Neutrophil (primary cell): ENCODE measurements around the gene MYO5B.
"Not testable (repeated sequence)": the region's sequence is repeated elsewhere in the genome, so short reads cannot be mapped to it uniquely, and the experiment has no call there.

Experiments
- H3K27ac ChIP-seq: fragments of 200-600 bp; sonication (generic); 2 replicates; pipeline ENCODE4 v1.5.1; 2016; ENCODE audit warnings: mild to moderate bottlenecking, moderate library complexity
- H3K27me3 ChIP-seq: fragments of 200-600 bp; sonication (generic); 2 replicates; pipeline ENCODE4 v1.6.0; 2016; ENCODE audit warnings: mild to moderate bottlenecking
- H3K36me3 ChIP-seq: fragments of 200-600 bp; sonication (generic); 2 replicates; pipeline ENCODE4 v1.5.1; 2017
- H3K4me1 ChIP-seq, 2 experiments: fragments of 200-600 bp in 1 of 2; sonication (generic) in 1 of 2; 1 replicate in 1 of 2; 2 replicates in 1 of 2; pipeline versions ENCODE4 v1.5.1 to v1.6.1; 2013 to 2016; ENCODE audit warnings: low read depth in 1 of 2, low read length in 1 of 2, mild to moderate bottlenecking in 1 of 2, moderate library complexity in 1 of 2; ENCODE audit not compliant: control insufficient read depth in 1 of 2, insufficient read depth in 1 of 2
- H3K4me3 ChIP-seq, 2 experiments: fragments of 200-600 bp in 1 of 2; sonication (generic) in 1 of 2; 1 replicate in 1 of 2; 2 replicates in 1 of 2; pipeline ENCODE4 v1.5.1; 2013 to 2016; ENCODE audit warnings: low read depth in 1 of 2, low read length in 1 of 2, mild to moderate bottlenecking in 1 of 2, moderate library complexity in 1 of 2
- H3K9me3 ChIP-seq: fragments of 200-600 bp; sonication (generic); 2 replicates; pipeline ENCODE4 v1.5.1; 2016
- CTCF ChIP-seq: fragments of 200-600 bp; sonication (generic); IDR thresholded peaks from 2 replicates; pipeline ENCODE4 v1.5.1; 2016; ENCODE audit warnings: antibody characterized with exemption

The MYO5B gene

GRCh38 chr18:50104421-50104820 lies 90.5 kb downstream of the MYO5B start:
- no peak for TF ChIP-seq CTCF
- no peaks in the 10 kb centered on the region for H3K9me3 ChIP-seq
- H3K4me1 ChIP-seq = no peaks in the 10 kb centered on the region
- no peaks in the 10 kb centered on the region for H3K27me3 ChIP-seq
- H3K27ac ChIP-seq = no peak overlapping the region
- H3K36me3 ChIP-seq = no peaks in the 10 kb centered on the region
- no peak overlapping the region for H3K4me3 ChIP-seq

GRCh38 chr18:50099725-50100407 lies 95.1 kb downstream of the MYO5B start:
- no peak for TF ChIP-seq CTCF
- no peaks in the 10 kb centered on the region for H3K36me3 ChIP-seq
- H3K4me1 ChIP-seq = no peaks in the 10 kb centered on the region
- no peaks in the 10 kb centered on the region for H3K9me3 ChIP-seq
- no peak overlapping the region for H3K27ac ChIP-seq
- H3K4me3 ChIP-seq = no peak overlapping the region
- H3K27me3 ChIP-seq = no peaks in the 10 kb centered on the region

GRCh38 chr18:50097702-50098101 lies 97.2 kb downstream of the MYO5B start:
- Histone ChIP-seq H3K4me3 (no peak overlapping the region), H3K9me3 (no peaks in the 10 kb centered on the region), H3K4me1 (no peaks in the 10 kb centered on the region), H3K36me3 (no peaks in the 10 kb centered on the region), H3K27me3 (no peaks in the 10 kb centered on the region), H3K27ac (no peak overlapping the region)
- no peak for TF ChIP-seq CTCF

GRCh38 chr18:50096766-50097435 lies 98.0 kb downstream of the MYO5B start:
- Histone ChIP-seq H3K9me3 (no peaks in the 10 kb centered on the region), H3K27me3 (no peaks in the 10 kb centered on the region), H3K27ac (no peak overlapping the region)

GRCh38 chr18:50094786-50095185 lies 100.2 kb downstream of the MYO5B start:
- H3K27me3 ChIP-seq, H3K36me3 ChIP-seq, H3K4me3 ChIP-seq, H3K27ac ChIP-seq, H3K4me1 ChIP-seq, H3K9me3 ChIP-seq: not testable (repeated sequence)

More at GRCh38 chr18:50096766-50097435, 98.0 kb downstream of the MYO5B start:
- Histone ChIP-seq H3K36me3 (no peaks in the 10 kb centered on the region), H3K4me3 (no peak overlapping the region), H3K4me1 (no peaks in the 10 kb centered on the region)
- no peak for TF ChIP-seq CTCF

GRCh38 chr18:50094221-50094773 lies 100.7 kb downstream of the MYO5B start:
- no peak for TF ChIP-seq CTCF
- H3K27me3 ChIP-seq = no peaks in the 10 kb centered on the region
- no peak overlapping the region for H3K4me3 ChIP-seq
- H3K36me3 ChIP-seq = no peaks in the 10 kb centered on the region
- no peaks in the 10 kb centered on the region for H3K4me1 ChIP-seq
- H3K27ac ChIP-seq = no peak overlapping the region
- no peaks in the 10 kb centered on the region for H3K9me3 ChIP-seq
